Liver (tissue), 9 donors: Measurements from ENCODE around the gene SH3PXD2B. TPM values are rescaled to one million over a fixed set of nuclear protein-coding genes. Genes with fewer than 3 reads are reported as not detected.

Source experiments
- DNase-seq: peaks from one replicate; pipeline ENCODE4 v3.0.0-alpha.2; 2017; ENCODE audit warnings: low spot score
- H3K27ac ChIP-seq, 2 donors: one replicate each; pipeline ENCODE4 v1.7.0; 2013; ENCODE audit warnings: inconsistent platforms in 2 of 2, low read length in 2 of 2, control low read depth in 1 of 2, low read depth in 1 of 2, mild to moderate bottlenecking in 1 of 2
- H3K27me3 ChIP-seq, 4 donors: one replicate each; pipeline versions ENCODE4 v1.6.1 to v1.7.0; 2013; ENCODE audit warnings: low read length in 3 of 4, inconsistent platforms in 1 of 4, mild to moderate bottlenecking in 1 of 4, moderate library complexity in 1 of 4; ENCODE audit not compliant: control insufficient read depth in 4 of 4, insufficient read depth in 4 of 4
- H3K36me3 ChIP-seq, 4 donors: one replicate each; pipeline versions ENCODE4 v1.6.1 to v1.7.0; 2013; ENCODE audit warnings: low read length in 3 of 4, mild to moderate bottlenecking in 3 of 4, low read depth in 1 of 4, moderate library complexity in 1 of 4; ENCODE audit not compliant: control insufficient read depth in 4 of 4, insufficient read depth in 3 of 4
- H3K4me1 ChIP-seq, 4 donors: one replicate each; pipeline versions ENCODE4 v1.6.1 to v1.7.0; 2013; ENCODE audit warnings: low read length in 3 of 4, mild to moderate bottlenecking in 3 of 4, moderate library complexity in 1 of 4; ENCODE audit not compliant: control insufficient read depth in 4 of 4, insufficient read depth in 4 of 4
- H3K4me3 ChIP-seq, 3 donors: one replicate each; pipeline versions ENCODE4 v1.6.1 to v1.7.0; 2013; ENCODE audit warnings: low read length in 3 of 3, control low read depth in 1 of 3, low read depth in 1 of 3, mild to moderate bottlenecking in 1 of 3
- H3K9ac ChIP-seq, 2 donors: one replicate each; pipeline ENCODE4 v1.7.0; 2013; ENCODE audit warnings: low read length in 2 of 2, mild to moderate bottlenecking in 2 of 2, moderate library complexity in 2 of 2, control low read depth in 1 of 2, low read depth in 1 of 2
- H3K9me3 ChIP-seq, 4 donors: one replicate each; pipeline versions ENCODE4 v1.6.1 to v1.7.0; 2013; ENCODE audit warnings: low read length in 3 of 4; ENCODE audit not compliant: control insufficient read depth in 4 of 4
- ATF3 ChIP-seq: IDR thresholded peaks from 2 replicates; pipeline ENCODE4 v1.6.1; 2016; ENCODE audit warnings: antibody characterized with exemption
- EGR1 ChIP-seq, 2 donors: IDR thresholded peaks; 2 replicates each; pipeline ENCODE4 v1.6.1; 2016 to 2018; ENCODE audit warnings: antibody characterized with exemption in 2 of 2, low read depth in 2 of 2
- FOXA1 ChIP-seq: IDR thresholded peaks from 2 replicates; pipeline ENCODE4 v1.6.1; 2016; ENCODE audit warnings: antibody characterized with exemption
- FOXA2 ChIP-seq: IDR thresholded peaks from 2 replicates; pipeline ENCODE4 v1.6.1; 2016; ENCODE audit warnings: antibody characterized with exemption
- GABPA ChIP-seq, 2 donors: IDR thresholded peaks in 1 of 2; conservative IDR thresholded peaks in 1 of 2; 2 replicates each; pipeline ENCODE4 v1.6.1; 2016; ENCODE audit warnings: antibody characterized with exemption in 2 of 2, mild to moderate bottlenecking in 1 of 2, moderate library complexity in 1 of 2
- HNF4A ChIP-seq, 2 donors: conservative IDR thresholded peaks; 2 replicates each; pipeline ENCODE4 v1.6.1; 2016; ENCODE audit warnings: antibody characterized with exemption in 2 of 2, mild to moderate bottlenecking in 2 of 2
- HNF4G ChIP-seq: IDR thresholded peaks from 2 replicates; pipeline ENCODE4 v1.6.1; 2016; ENCODE audit warnings: antibody characterized with exemption
- JUND ChIP-seq, 2 donors: IDR thresholded peaks; 2 replicates each; pipeline ENCODE4 v1.6.1; 2016; ENCODE audit warnings: antibody characterized with exemption in 2 of 2
- NR2F2 ChIP-seq: IDR thresholded peaks from 2 replicates; pipeline ENCODE4 v1.6.1; 2016; ENCODE audit warnings: antibody characterized with exemption
- RAD21 ChIP-seq, 2 donors: IDR thresholded peaks; 2 replicates each; pipeline ENCODE4 v1.6.1; 2016; ENCODE audit warnings: antibody characterized with exemption in 2 of 2, mild to moderate bottlenecking in 2 of 2
- REST ChIP-seq: IDR thresholded peaks from 2 replicates; pipeline ENCODE4 v1.6.1; 2016; ENCODE audit warnings: antibody characterized with exemption, mild to moderate bottlenecking
- RXRA ChIP-seq, 2 donors: IDR thresholded peaks; 2 replicates each; pipeline ENCODE4 v1.6.1; 2017 to 2018; ENCODE audit warnings: antibody characterized with exemption in 2 of 2, mild to moderate bottlenecking in 1 of 2
- SP1 ChIP-seq: IDR thresholded peaks from 2 replicates; pipeline ENCODE4 v1.6.1; 2018; ENCODE audit warnings: antibody characterized with exemption, mild to moderate bottlenecking
- TAF1 ChIP-seq: conservative IDR thresholded peaks from 2 replicates; pipeline ENCODE4 v1.6.1; 2016; ENCODE audit warnings: antibody characterized with exemption, mild to moderate bottlenecking
- YY1 ChIP-seq: IDR thresholded peaks from 2 replicates; pipeline ENCODE4 v1.6.1; 2016; ENCODE audit warnings: antibody characterized with exemption, mild to moderate bottlenecking
- WGBS: extraction: QIAGEN DNeasy Blood & Tissue Kit; methylation state at CpG from one replicate; pipeline ENCODE4 v1.1.7; 2013; 5-methylcytosine and 5-hydroxymethylcytosine counted together
- polyA plus RNA-seq, 2 donors: library from polyadenylated mRNA; stranded (reverse) in 1 of 2; unstranded in 1 of 2; fragments of 200-250 nt in 1 of 2; fragments of >200 nt in 1 of 2; fragmentation: Nextera tagmentation in 1 of 2; extraction: Ambion mirVana in 1 of 2; gene quantifications; one replicate each; pipeline versions ENCODE4 v1.2.1 to v1.2.3, GENCODE V29; 2013 to 2015
- total RNA-seq, 2 donors: library from RNA; depleted of rRNA; stranded (reverse); fragments of >200 nt; gene quantifications; one replicate each; pipeline ENCODE4 v1.2.3, GENCODE V29; 2014
- TF ChIP-seq, protein P1 (sequence below): IDR thresholded peaks from 2 replicates; pipeline ENCODE4 v1.6.1; 2016; ENCODE audit warnings: antibody characterized with exemption
- TF ChIP-seq, protein P2 (sequence below): fragments of 150-350 bp; IDR thresholded peaks from 2 replicates; pipeline ENCODE4 v1.5.1; 2017; ENCODE audit warnings: improper control_type of control experiment, low read depth, low read length; ENCODE audit not compliant: missing input control
- TF ChIP-seq, protein P3 (sequence below): IDR thresholded peaks from 2 replicates; pipeline ENCODE4 v1.6.1; 2016; ENCODE audit warnings: antibody characterized with exemption
- donor health status: healthy.
- donor health status: healthy.
- donor health status: healthy.
- donor health status: healthy.
- donor health status: healthy.

SH3PXD2B gene
- total and polyA plus RNA-seq, 4 donors = 1.1 to 3.3 (median 2.2) TPM

GRCh38 chr5:172322028-172322965 is 132.0 kb downstream of the SH3PXD2B start:
- 83% methylated on average over 9 of the region's 9 CpGs for WGBS
- no peak for DNase-seq
- no peak overlapping the region for H3K27ac ChIP-seq

More at GRCh38 chr5:172322028-172322965, 132.0 kb downstream of the SH3PXD2B start:
- Histone ChIP-seq H3K4me1 (no peaks in the 10 kb centered on the region), H3K4me3 (no peak overlapping the region), H3K36me3 (no peaks in the 10 kb centered on the region), H3K9me3 (no peaks in the 10 kb centered on the region), H3K27me3 (no peaks in the 10 kb centered on the region), H3K9ac (no peak overlapping the region)
- TF ChIP-seq RAD21 (IDR thresholded peaks at IDR 0.05) (no peak), FOXA2 (no peak), GABPA (IDR thresholded peaks at IDR 0.05 in 1 of 2, conservative IDR thresholded peaks at IDR 0.05 in 1 of 2) (no peak), RXRA (IDR thresholded peaks at IDR 0.05) (no peak), HNF4G (no peak), EGR1 (IDR thresholded peaks at IDR 0.05; ENCODE audit: low read depth in 2 of 2) (no peak), HNF4A (conservative IDR thresholded peaks at IDR 0.05) (no peak), TAF1 (no peak), JUND (IDR thresholded peaks at IDR 0.05) (no peak), YY1 (no peak), REST (no peak), NR2F2 (no peak), FOXA1 (no peak), ATF3 (no peak), SP1 (no peak)
- TF ChIP-seq, protein P1, sequence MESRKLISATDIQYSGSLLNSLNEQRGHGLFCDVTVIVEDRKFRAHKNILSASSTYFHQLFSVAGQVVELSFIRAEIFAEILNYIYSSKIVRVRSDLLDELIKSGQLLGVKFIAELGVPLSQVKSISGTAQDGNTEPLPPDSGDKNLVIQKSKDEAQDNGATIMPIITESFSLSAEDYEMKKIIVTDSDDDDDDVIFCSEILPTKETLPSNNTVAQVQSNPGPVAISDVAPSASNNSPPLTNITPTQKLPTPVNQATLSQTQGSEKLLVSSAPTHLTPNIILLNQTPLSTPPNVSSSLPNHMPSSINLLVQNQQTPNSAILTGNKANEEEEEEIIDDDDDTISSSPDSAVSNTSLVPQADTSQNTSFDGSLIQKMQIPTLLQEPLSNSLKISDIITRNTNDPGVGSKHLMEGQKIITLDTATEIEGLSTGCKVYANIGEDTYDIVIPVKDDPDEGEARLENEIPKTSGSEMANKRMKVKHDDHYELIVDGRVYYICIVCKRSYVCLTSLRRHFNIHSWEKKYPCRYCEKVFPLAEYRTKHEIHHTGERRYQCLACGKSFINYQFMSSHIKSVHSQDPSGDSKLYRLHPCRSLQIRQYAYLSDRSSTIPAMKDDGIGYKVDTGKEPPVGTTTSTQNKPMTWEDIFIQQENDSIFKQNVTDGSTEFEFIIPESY = no peak
- TF ChIP-seq, protein P2, sequence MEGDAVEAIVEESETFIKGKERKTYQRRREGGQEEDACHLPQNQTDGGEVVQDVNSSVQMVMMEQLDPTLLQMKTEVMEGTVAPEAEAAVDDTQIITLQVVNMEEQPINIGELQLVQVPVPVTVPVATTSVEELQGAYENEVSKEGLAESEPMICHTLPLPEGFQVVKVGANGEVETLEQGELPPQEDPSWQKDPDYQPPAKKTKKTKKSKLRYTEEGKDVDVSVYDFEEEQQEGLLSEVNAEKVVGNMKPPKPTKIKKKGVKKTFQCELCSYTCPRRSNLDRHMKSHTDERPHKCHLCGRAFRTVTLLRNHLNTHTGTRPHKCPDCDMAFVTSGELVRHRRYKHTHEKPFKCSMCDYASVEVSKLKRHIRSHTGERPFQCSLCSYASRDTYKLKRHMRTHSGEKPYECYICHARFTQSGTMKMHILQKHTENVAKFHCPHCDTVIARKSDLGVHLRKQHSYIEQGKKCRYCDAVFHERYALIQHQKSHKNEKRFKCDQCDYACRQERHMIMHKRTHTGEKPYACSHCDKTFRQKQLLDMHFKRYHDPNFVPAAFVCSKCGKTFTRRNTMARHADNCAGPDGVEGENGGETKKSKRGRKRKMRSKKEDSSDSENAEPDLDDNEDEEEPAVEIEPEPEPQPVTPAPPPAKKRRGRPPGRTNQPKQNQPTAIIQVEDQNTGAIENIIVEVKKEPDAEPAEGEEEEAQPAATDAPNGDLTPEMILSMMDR = no peak
- TF ChIP-seq, protein P3, sequence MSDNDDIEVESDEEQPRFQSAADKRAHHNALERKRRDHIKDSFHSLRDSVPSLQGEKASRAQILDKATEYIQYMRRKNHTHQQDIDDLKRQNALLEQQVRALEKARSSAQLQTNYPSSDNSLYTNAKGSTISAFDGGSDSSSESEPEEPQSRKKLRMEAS = no peak
